ENCODE results near the gene IQGAP3.

DNA sequence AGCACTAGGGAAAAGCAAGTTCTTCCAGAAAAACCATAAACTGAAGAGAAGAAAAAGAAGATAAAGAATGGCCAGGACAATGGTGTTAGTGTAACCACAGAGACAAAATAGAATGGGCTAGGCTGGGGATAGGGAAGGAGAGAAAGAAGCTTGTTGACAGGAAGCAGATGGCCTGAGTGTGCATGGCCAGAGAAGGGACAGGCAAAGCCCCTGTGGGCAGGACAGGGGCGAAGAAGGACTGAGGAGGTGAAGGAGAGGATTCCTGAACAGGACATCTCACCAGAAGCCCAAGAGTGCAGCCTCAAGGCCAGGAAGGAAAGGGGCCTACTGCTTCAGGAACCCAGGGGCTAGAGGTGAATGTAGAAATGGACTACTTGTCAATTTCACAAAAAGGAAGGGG, 29.3 kb downstream of the IQGAP3 start:
- TF ChIP-seq FOXM1 (IDR thresholded peaks at IDR 0.05; ENCODE audit: low read depth) (no peak), NFIC (IDR thresholded peaks at IDR 0.05; ENCODE audit: borderline replicate concordance) (no peak), RFX5 (IDR thresholded peaks at IDR 0.05; ENCODE audit: low read length) (no peak)
- TF ChIP-seq, protein P1, sequence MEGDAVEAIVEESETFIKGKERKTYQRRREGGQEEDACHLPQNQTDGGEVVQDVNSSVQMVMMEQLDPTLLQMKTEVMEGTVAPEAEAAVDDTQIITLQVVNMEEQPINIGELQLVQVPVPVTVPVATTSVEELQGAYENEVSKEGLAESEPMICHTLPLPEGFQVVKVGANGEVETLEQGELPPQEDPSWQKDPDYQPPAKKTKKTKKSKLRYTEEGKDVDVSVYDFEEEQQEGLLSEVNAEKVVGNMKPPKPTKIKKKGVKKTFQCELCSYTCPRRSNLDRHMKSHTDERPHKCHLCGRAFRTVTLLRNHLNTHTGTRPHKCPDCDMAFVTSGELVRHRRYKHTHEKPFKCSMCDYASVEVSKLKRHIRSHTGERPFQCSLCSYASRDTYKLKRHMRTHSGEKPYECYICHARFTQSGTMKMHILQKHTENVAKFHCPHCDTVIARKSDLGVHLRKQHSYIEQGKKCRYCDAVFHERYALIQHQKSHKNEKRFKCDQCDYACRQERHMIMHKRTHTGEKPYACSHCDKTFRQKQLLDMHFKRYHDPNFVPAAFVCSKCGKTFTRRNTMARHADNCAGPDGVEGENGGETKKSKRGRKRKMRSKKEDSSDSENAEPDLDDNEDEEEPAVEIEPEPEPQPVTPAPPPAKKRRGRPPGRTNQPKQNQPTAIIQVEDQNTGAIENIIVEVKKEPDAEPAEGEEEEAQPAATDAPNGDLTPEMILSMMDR (IDR thresholded peaks at IDR 0.05): no peak
